VCaP (cell line): ENCODE measurements around the gene PCBP1.
"Not testable (repeated sequence)": the region's sequence is repeated elsewhere in the genome, so short reads cannot be mapped to it uniquely, and the experiment has no call there.

ENCODE experiments used
- H3K27ac ChIP-seq: fragments of 450-650 bp; 2 replicates; pipeline ENCODE4 v1.5.1; 2017
- TF ChIP-seq, protein P1 (sequence below): fragments of 450-650 bp; conservative IDR thresholded peaks from 2 replicates; pipeline ENCODE4 v1.5.1; 2017; ENCODE audit warnings: mild to moderate bottlenecking, moderate library complexity

PCBP1 gene

DNA sequence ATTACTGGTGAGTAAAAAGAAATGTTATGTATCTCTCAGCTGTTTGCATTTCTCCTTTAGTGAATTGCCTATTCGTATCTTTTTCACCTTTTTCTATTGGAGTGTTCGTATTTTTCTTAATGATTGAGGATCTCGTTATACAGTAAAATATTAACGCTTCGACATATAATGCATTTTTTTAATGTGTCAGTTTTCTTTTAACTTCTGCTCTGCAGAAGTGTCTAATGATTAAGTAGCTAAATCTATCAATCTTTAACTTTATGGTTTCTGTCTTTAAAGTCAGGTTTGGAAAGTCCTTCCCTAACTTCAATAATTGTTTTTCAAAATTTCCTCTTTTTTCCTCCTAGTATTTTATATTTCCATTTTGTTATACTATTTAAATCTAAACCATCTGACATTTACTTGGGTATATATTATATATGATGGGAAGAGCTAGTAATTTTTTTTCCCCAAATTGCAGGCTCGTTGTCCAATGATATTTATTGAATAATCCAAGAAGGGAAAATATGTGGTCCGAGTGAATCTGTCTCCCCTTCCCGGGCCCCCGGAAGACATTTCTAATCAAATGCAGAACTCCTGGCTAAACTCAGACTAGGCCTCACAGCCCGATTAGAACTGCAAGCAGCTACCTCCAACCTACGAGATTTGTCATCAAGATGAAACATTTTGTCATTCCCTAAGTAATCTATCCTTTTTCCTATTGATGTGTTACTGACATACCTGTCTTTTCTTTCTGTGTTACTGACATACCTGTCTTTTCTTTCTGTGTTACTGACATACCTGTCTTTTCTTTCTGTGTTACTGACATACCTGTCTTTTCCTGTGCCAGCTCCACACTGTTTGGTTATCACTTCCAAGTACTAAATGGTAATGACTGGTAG is 17.2 kb downstream of the PCBP1 start:
- TF ChIP-seq, protein P1, sequence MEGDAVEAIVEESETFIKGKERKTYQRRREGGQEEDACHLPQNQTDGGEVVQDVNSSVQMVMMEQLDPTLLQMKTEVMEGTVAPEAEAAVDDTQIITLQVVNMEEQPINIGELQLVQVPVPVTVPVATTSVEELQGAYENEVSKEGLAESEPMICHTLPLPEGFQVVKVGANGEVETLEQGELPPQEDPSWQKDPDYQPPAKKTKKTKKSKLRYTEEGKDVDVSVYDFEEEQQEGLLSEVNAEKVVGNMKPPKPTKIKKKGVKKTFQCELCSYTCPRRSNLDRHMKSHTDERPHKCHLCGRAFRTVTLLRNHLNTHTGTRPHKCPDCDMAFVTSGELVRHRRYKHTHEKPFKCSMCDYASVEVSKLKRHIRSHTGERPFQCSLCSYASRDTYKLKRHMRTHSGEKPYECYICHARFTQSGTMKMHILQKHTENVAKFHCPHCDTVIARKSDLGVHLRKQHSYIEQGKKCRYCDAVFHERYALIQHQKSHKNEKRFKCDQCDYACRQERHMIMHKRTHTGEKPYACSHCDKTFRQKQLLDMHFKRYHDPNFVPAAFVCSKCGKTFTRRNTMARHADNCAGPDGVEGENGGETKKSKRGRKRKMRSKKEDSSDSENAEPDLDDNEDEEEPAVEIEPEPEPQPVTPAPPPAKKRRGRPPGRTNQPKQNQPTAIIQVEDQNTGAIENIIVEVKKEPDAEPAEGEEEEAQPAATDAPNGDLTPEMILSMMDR, result no peak
- no peak overlapping the region for H3K27ac ChIP-seq

DNA sequence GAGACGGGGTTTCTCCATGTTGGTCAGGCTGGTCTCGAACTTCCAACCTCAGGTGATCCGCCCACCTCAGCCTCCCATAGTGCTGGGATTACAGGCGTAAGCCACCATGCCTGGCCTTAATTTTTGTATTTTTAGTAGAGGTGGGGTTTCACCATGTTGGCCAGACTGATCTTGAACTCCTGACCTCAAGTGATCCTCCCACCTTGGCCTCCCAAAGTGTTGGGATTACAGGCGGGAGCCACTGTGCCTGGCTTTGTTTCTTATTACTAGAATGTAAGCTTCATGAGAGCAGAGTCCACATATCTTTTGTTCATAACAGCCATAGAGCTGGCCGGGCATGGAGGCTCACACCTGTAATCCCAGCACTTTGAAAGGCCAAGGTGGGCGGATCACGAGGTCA is 18.9 kb downstream of the PCBP1 start:
- not testable (repeated sequence) for H3K27ac ChIP-seq

DNA sequence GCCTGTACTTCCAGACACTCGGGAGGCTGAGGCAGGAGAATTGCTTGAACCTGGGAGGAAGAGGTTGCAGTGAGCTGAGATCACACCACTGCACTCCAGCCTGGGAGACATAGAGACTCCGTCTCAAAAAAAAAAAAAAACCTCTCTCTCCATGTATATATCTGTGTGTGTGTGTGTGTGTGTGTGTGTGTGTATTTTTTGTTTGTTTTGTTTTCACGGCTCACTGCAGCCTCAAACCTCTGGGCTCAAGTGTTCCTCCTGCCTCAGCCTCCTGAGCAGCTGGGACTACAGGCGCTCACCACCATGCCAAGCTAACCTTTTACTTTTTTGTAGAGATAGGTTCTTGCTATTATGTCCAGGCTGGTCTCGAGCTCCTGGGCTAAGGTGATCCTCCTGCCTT is 23.1 kb downstream of the PCBP1 start:
- not testable (repeated sequence) for H3K27ac ChIP-seq

DNA sequence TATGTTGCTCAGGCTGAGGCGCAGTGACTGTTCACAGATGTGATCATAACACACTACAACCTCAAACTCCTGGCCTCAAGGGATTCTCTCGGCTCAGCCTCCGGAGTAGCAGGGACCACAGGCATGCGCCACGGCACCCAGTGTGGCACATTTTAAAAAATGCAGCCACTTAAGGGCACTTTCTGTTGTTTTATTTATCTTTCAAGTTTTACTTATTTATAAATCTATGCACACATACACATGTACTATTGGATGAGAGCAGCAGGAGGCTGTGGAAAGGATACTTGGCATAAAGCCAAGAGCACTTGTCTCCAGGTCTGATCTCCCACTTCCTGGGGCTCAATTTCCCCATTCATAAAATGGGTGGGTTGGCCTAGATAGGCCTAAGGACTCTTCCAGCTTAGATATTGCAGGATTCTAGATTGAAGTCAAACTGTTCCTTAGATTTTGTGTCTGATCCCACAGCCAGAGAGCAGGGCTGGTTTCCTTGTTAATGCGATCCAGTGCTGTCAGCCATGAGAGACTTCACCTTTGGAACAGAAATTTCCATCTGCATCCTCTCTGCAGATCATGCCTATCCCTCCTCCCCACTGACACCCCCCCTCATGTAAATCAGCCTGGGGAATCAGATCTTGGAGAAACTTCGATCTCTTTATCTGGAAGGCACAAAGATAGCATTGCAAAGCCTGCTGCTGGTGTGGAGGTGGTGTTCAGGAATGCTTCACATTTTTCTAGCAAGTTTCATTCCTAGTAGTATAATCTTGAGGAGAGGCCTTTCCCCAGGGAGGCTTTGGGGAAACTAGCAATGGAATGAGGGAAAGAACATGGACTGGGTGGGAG is 24.7 kb downstream of the PCBP1 start:
- H3K27ac ChIP-seq, result no peak overlapping the region
- TF ChIP-seq, protein P1, result no peak

DNA sequence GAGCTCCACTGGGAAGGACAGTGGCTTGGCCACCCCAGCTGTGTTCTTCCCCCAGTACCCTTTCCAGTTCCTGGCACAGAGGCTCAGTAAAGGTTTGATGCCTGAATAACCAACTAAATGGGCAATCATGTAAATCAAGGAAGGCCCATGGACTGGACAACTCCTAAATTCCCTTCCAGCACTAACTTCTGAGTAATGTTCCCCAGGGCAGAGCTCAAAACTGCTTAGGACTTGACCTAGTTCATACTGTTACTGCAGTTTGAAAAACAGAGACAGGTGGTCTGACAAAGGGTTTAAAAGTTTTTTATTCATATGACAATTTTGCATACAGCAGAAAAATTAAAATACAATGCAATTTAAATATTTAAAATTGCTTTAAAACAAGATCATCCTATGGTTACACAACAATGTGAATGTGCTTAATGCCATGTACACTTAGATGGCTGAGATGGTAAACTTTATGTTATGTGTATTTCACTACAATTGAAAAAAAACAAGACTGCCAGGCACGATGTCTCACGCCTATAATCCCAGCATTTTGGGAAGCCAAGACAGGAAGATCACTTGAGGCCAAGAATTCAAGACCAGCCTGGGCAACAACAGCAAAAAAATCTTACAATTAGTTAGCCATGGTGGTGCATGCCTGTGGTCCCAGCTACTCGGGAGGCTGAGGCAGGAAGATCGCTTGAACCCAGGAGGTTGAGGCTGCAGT is 26.2 kb downstream of the PCBP1 start:
- TF ChIP-seq, protein P1, result no peak
- H3K27ac ChIP-seq, result no peak overlapping the region

DNA sequence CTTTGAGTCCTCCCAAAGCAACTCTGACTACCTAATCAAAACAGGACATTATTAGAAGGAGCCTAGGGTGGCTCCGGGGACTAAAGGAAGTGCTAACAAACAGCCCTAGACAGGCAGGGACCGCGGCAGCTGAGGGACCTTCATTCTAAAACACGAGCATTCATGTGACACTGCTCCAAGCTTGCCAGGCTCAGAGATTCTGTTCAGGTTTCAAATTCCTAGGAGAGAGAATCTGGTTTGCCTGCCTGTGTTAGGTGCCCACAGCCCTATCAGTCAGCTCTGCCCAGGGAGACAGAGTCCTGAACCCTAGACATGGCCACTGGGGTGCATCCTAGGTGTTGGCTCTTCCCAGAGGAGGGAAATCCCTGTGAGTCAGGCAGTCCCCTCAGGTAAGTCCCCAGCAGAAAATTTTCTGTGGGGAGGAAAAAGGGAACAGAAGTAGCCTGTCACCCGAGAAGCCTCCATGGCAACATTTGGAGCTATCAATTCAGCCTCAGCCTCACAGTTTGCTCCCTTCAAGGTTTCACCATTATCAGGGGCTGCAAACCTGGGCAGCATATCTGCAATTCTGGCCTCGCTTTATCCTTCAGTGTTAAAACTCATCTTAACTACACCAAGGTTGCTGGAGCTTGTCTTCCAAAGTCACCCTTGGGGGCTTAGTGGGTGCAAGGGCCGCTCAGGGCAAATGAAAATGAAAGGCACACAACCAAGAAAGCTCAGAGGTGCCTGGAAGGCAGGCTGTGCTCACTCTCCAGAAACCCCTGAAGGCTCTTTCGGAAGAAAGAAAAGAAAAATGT is 28.6 kb downstream of the PCBP1 start:
- no peak overlapping the region for H3K27ac ChIP-seq
- TF ChIP-seq, protein P1, result no peak

DNA sequence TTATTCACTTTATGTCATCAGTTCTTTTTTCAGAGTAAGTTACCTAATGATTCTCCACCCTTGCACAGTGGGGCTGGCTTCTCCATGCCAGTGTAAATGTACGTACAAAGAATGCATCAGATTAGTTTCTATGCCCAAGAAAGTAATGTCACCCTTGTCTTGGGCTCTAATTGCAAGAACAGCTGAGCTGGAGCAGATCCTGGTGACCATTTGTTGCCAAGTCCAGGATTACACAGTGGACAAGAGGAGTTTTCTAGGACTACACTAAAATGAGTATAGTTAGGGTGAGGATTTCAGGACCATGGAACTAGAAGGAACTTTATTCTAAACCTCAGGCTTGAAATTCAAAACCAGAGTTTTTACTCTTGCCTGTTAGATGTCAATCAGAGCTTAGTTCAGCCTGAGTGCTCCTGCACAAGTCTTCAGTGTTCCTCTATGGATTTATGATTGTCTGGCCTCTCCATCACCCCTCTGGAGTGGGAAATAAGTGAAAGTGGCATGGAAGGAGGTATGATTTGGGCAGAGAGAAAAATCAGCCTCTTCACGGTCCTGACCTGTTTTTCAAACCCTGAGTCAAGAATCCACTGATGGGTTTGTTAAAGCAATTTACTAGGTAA is 29.8 kb downstream of the PCBP1 start:
- TF ChIP-seq, protein P1, result no peak
- H3K27ac ChIP-seq, result no peak overlapping the region
